OCI-LY3 (cell line): ENCODE results near the gene MED17.

Experiments used
- CTCF ChIP-seq: fragments of 200-600, 300-600 bp; sonication (generic); IDR thresholded peaks from 2 replicates; pipeline ENCODE4 v1.5.1; 2014; ENCODE audit warnings: antibody characterized with exemption, low read length, low read depth
- EZH2phosphoT487 ChIP-seq: fragments of 200-600 bp; shearing (Covaris generic); IDR thresholded peaks from 2 replicates; pipeline ENCODE4 v1.6.1; 2018; ENCODE audit warnings: antibody characterized with exemption, mixed run types, low read depth

DNA sequence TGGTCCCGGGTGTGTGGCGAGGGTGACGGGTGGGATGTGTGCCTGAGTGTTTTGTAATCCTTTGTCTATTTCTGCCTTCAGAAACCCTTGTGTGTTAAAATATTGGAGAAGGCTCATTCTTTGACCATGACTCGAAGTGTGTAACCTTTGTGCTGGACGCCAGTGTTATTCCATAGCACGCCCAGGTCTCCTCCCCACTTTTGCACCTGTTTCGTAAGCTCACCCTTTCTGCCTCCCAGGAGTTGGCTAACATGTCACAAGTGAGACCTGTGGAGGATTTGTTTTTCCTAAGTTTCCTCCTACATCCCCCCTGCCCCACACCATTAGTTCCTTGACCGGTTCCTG lies 42.2 kb upstream of the MED17 start:
- TF ChIP-seq CTCF (no peak), EZH2phosphoT487 (no peak)
